IPS-15b (cell line): ENCODE data around the gene MRPS35.

ENCODE experiments used
- H3K27me3 ChIP-seq: one replicate; pipeline ENCODE4 v1.6.1; 2013; ENCODE audit warnings: low read length; ENCODE audit not compliant: control insufficient read depth, insufficient read depth
- H3K36me3 ChIP-seq: one replicate; pipeline ENCODE4 v1.6.1; 2013; ENCODE audit warnings: low read length; ENCODE audit not compliant: control insufficient read depth, insufficient read depth
- H3K4me1 ChIP-seq: one replicate; pipeline ENCODE4 v1.6.1; 2013; ENCODE audit warnings: mild to moderate bottlenecking, low read length; ENCODE audit not compliant: control insufficient read depth, insufficient read depth
- H3K4me3 ChIP-seq: one replicate; pipeline ENCODE4 v1.5.1; 2013; ENCODE audit warnings: low read depth, low read length
- H3K9ac ChIP-seq: one replicate; pipeline ENCODE4 v1.6.1; 2013; ENCODE audit warnings: low read depth, mild to moderate bottlenecking, low read length
- H3K9me3 ChIP-seq: one replicate; pipeline ENCODE4 v1.6.1; 2013; ENCODE audit warnings: mild to moderate bottlenecking, low read length; ENCODE audit not compliant: control insufficient read depth, insufficient read depth

Gene MRPS35

DNA sequence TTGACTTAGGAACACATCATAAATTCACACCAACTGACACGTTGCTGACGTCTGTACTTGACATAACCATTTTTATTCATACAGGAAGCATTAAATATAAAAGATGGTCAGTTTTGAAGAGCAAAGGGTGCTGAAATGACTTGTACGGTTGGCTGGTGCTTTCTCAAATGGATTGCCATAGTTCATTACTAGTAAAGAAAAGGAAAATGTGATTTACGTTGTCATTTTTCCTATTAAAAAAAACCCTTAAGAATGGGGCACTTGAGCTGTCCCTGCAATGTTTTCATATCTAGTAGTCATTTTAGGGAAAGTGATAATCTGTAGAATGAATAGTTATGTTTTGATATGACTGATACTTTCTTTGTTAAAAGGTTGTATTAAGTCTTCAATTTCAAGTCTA lies 91.9 kb downstream of the MRPS35 start:
- Histone ChIP-seq H3K9me3 (no peaks in the 10 kb centered on the region), H3K36me3 (peaks cover 4% of the 10 kb centered on the region), H3K4me1 (no peaks in the 10 kb centered on the region), H3K27me3 (no peaks in the 10 kb centered on the region), H3K9ac (no peak overlapping the region), H3K4me3 (no peak overlapping the region)

- Histone ChIP-seq H3K36me3 (no peaks in the 10 kb centered on the region), H3K27me3 (no peaks in the 10 kb centered on the region), H3K9ac (no peak overlapping the region), H3K4me1 (no peaks in the 10 kb centered on the region), H3K9me3 (no peaks in the 10 kb centered on the region), H3K4me3 (no peak overlapping the region)
Measured at GRCh38 chr12:27802936-27803335, 92.3 kb downstream of the MRPS35 start.

GRCh38 chr12:27805238-27805637 lies 94.6 kb downstream of the MRPS35 start:
- Histone ChIP-seq H3K9ac (no peak overlapping the region), H3K4me3 (no peak overlapping the region), H3K27me3 (no peaks in the 10 kb centered on the region), H3K9me3 (no peaks in the 10 kb centered on the region), H3K4me1 (no peaks in the 10 kb centered on the region), H3K36me3 (no peaks in the 10 kb centered on the region)
